AG09309 (cell line): ENCODE data around the gene CMC2.
A peak's percentile ranks its signal among the peaks of the same experiment; 100 is the strongest.

Experiments used
- DNase-seq: peaks from one replicate; pipeline ENCODE4 v3.0.0-alpha.2; 2010; ENCODE audit warnings: low read depth
- H3K4me3 ChIP-seq: 2 replicates; pipeline ENCODE4 v1.5.1; 2011; ENCODE audit warnings: mild to moderate bottlenecking, low read depth, low read length, moderate library complexity; ENCODE audit not compliant: control insufficient read depth
- CTCF ChIP-seq: IDR thresholded peaks from 2 replicates; pipeline ENCODE4 v1.5.1; 2011; ENCODE audit warnings: mild to moderate bottlenecking, low read depth, low read length, inconsistent platforms; ENCODE audit not compliant: insufficient read depth, control insufficient read depth; ENCODE audit errors: missing control alignments

Gene CMC2

GRCh38 chr16:81036751-81037350 is 30.2 kb upstream of the CMC2 start:
- no peak for TF ChIP-seq CTCF
- DNase-seq, result no peak

GRCh38 chr16:81035975-81036750 is 29.5 kb upstream of the CMC2 start:
- no peak for TF ChIP-seq CTCF
- H3K4me3 ChIP-seq, result peak overlapping the region; percentile 72
- DNase-seq, result no peak

More at GRCh38 chr16:81036751-81037350, 30.2 kb upstream of the CMC2 start:
- H3K4me3 ChIP-seq, result peak overlapping the region; percentile 72

GRCh38 chr16:81035398-81035974 is 28.8 kb upstream of the CMC2 start, which contains the start of gene ATMIN:
Gene ATMIN (plus strand): TSS chr16:81035842. CDS start chr16:81035871, 29 bp downstream.
- DNase-seq, result peak; percentile 17
- peak; percentile 75 for TF ChIP-seq CTCF
- H3K4me3 ChIP-seq, result peak within 1 kb of the TSS; percentile 72

- no peak for DNase-seq
- TF ChIP-seq CTCF, result no peak
- H3K4me3 ChIP-seq, result no peak overlapping the region
These were observed 23.4 kb upstream of the CMC2 start for GRCh38 chr16:81029930-81030604.

- TF ChIP-seq CTCF, result no peak
- H3K4me3 ChIP-seq, result no peak overlapping the region
- DNase-seq, result no peak
These were observed 19.7 kb upstream of the CMC2 start for GRCh38 chr16:81026429-81026828.

- H3K4me3 ChIP-seq, result no peak overlapping the region
- no peak for TF ChIP-seq CTCF
- DNase-seq, result no peak
These were observed 11.8 kb upstream of the CMC2 start for GRCh38 chr16:81018496-81018895.
